Eye (tissue), 1 donor: ENCODE data around the gene NCAPD2.

Experiments
- DNase-seq: peaks from one replicate; pipeline ENCODE4 v3.0.0-alpha.2; 2015

Gene NCAPD2

GRCh38 chr12:6535960-6536847 lies 42.3 kb downstream of the NCAPD2 start:
- DNase-seq = no peak

- DNase-seq = no peak
Observed at GRCh38 chr12:6536894-6537579, 43.1 kb downstream of the NCAPD2 start.

GRCh38 chr12:6537580-6538419 lies 43.9 kb downstream of the NCAPD2 start:
- peak; percentile 91 for DNase-seq

- DNase-seq = peak; percentile 37
Observed at GRCh38 chr12:6538420-6539313, 44.8 kb downstream of the NCAPD2 start.

GRCh38 chr12:6539314-6539682 lies 45.4 kb downstream of the NCAPD2 start:
- no peak for DNase-seq

GRCh38 chr12:6539707-6540134 lies 45.8 kb downstream of the NCAPD2 start:
- peak; percentile 51 for DNase-seq

- peak; percentile 74 for DNase-seq
Observed at GRCh38 chr12:6540181-6540877, 46.4 kb downstream of the NCAPD2 start.

GRCh38 chr12:6541371-6542165 lies 47.7 kb downstream of the NCAPD2 start:
- no peak for DNase-seq

GRCh38 chr12:6542209-6543009 lies 48.5 kb downstream of the NCAPD2 start:
- peak; percentile 33 for DNase-seq

GRCh38 chr12:6546016-6546415 lies 52.1 kb downstream of the NCAPD2 start:
- no peak for DNase-seq

GRCh38 chr12:6547566-6547965 lies 53.7 kb downstream of the NCAPD2 start:
- no peak for DNase-seq

- no peak for DNase-seq
Observed at GRCh38 chr12:6547987-6548386, 54.1 kb downstream of the NCAPD2 start.

- no peak for DNase-seq
Observed at GRCh38 chr12:6548556-6548955, 54.7 kb downstream of the NCAPD2 start.

GRCh38 chr12:6548966-6549683 lies 55.2 kb downstream of the NCAPD2 start:
- DNase-seq = no peak

GRCh38 chr12:6549684-6550151 lies 55.8 kb downstream of the NCAPD2 start:
- DNase-seq = no peak

GRCh38 chr12:6550294-6551062 lies 56.6 kb downstream of the NCAPD2 start:
- no peak for DNase-seq

- no peak for DNase-seq
Observed at GRCh38 chr12:6551063-6551461, 57.2 kb downstream of the NCAPD2 start.

- no peak for DNase-seq
Observed at GRCh38 chr12:6551496-6552139, 57.7 kb downstream of the NCAPD2 start.
